MM.1S (cell line): ENCODE results near the gene LANCL2.

ENCODE experiments used
- DNase-seq: peaks from one replicate; pipeline ENCODE4 v3.0.0-alpha.2; 2015
- H2AFZ ChIP-seq: fragments of 300-600 bp; sonication (generic); 2 replicates; pipeline ENCODE4 v1.6.0; 2016; ENCODE audit warnings: antibody characterized with exemption, low read length
- H3F3A ChIP-seq: fragments of 300-600 bp; sonication (generic); 2 replicates; pipeline ENCODE4 v1.6.1; 2016; ENCODE audit warnings: mild to moderate bottlenecking, antibody characterized with exemption, low read length, moderate library complexity, mixed read lengths; ENCODE audit not compliant: insufficient read depth
- H3K27ac ChIP-seq: fragments of 300-600 bp; sonication (generic); 2 replicates; pipeline ENCODE4 v1.5.1; 2016; ENCODE audit warnings: mild to moderate bottlenecking, low read length
- H3K27me3 ChIP-seq: fragments of 300-600 bp; sonication (generic); replicated peaks from 2 replicates; pipeline ENCODE4 v1.6.0; 2016; ENCODE audit warnings: low read length; ENCODE audit not compliant: insufficient read depth
- H3K36me3 ChIP-seq: fragments of 300-600 bp; sonication (generic); replicated peaks from 2 replicates; pipeline ENCODE4 v1.6.1; 2016; ENCODE audit warnings: mild to moderate bottlenecking, low read length, mixed read lengths; ENCODE audit not compliant: insufficient read depth
- H3K4me1 ChIP-seq: fragments of 300-600 bp; sonication (generic); 2 replicates; pipeline ENCODE4 v1.6.1; 2016; ENCODE audit warnings: low read length, mixed read lengths
- H3K4me2 ChIP-seq: fragments of 300-600 bp; sonication (generic); 2 replicates; pipeline ENCODE4 v1.6.0; 2016; ENCODE audit warnings: low read depth, low read length
- H3K4me3 ChIP-seq: fragments of 300-600 bp; sonication (generic); 2 replicates; pipeline ENCODE4 v1.5.1; 2016; ENCODE audit warnings: low read length, mixed read lengths
- H3K79me2 ChIP-seq: fragments of 300-600 bp; sonication (generic); 2 replicates; pipeline ENCODE4 v1.6.1; 2016; ENCODE audit warnings: mixed run types, low read length, mixed read lengths
- H3K9ac ChIP-seq: fragments of 300-600 bp; sonication (generic); 2 replicates; pipeline ENCODE4 v1.6.1; 2016; ENCODE audit warnings: low read length, mixed read lengths
- H3K9me2 ChIP-seq: fragments of 300-600 bp; sonication (generic); replicated peaks from 2 replicates; pipeline ENCODE4 v1.6.1; 2016; ENCODE audit warnings: mild to moderate bottlenecking, low read length, mixed read lengths; ENCODE audit not compliant: insufficient read depth
- H3K9me3 ChIP-seq: fragments of 300-600 bp; sonication (generic); replicated peaks from 2 replicates; pipeline ENCODE4 v1.6.1; 2016; ENCODE audit warnings: mild to moderate bottlenecking, low read length, mixed read lengths; ENCODE audit not compliant: insufficient read depth
- H4K20me1 ChIP-seq: fragments of 300-600 bp; sonication (generic); 2 replicates; pipeline ENCODE4 v1.6.1; 2016; ENCODE audit warnings: mild to moderate bottlenecking, low read length, moderate library complexity, mixed read lengths; ENCODE audit not compliant: insufficient read depth
- CTCF ChIP-seq: fragments of 300-600 bp; sonication (generic); IDR thresholded peaks from 2 replicates; pipeline ENCODE4 v1.5.1; 2016; ENCODE audit warnings: antibody characterized with exemption, low read length, mixed read lengths
- EZH2 ChIP-seq: fragments of 300-600 bp; sonication (generic); optimal IDR thresholded peaks from 2 replicates; pipeline ENCODE3; 2017; ENCODE audit warnings: low read depth, mild to moderate bottlenecking, antibody characterized with exemption, low read length, mixed read lengths
- EZH2phosphoT487 ChIP-seq: fragments of 300-600 bp; sonication (generic); IDR thresholded peaks from 2 replicates; pipeline ENCODE4 v1.6.1; 2018; ENCODE audit warnings: antibody characterized with exemption, low read length

The LANCL2 gene

DNA sequence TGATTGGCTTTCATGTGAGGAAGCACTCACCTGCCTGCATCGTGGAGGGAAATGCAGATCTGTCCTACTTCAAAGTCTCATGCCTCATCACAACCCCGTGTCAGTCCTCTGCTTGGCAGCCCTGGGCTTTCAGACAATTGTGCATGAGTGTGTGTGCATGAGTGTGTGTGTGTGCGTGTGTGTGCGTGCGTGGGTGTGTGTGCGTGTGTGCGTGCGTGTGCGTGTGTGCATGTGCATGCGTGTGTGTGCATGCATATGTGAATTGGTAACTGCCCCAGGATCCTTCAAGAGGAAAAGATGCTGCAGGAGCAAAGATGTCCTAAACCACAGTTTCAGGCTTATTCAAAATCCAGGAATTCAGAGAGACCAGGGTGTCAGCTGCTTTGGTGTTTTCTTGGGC, 71.3 kb downstream of the LANCL2 start:
- 0 out of 2 replicates have a peak, but pooled peaks cover 4% of the 10 kb centered on the region for H3F3A ChIP-seq

GRCh38 chr7:55437375-55437774, 72.2 kb downstream of the LANCL2 start:
- Histone ChIP-seq H3K9me2 (no peaks in the 10 kb centered on the region), H3K4me1 (no peaks in the 10 kb centered on the region), H3K79me2 (no peaks in the 10 kb centered on the region), H3K27ac (no peak overlapping the region), H3K9me3 (no peaks in the 10 kb centered on the region), H3K27me3 (no peaks in the 10 kb centered on the region), H3F3A (0 out of 2 replicates have a peak, but pooled peaks cover 4% of the 10 kb centered on the region), H3K4me2 (no peak overlapping the region), H3K4me3 (no peak overlapping the region), H3K9ac (no peak overlapping the region), H4K20me1 (no peaks in the 10 kb centered on the region), H2AFZ (no peak overlapping the region), H3K36me3 (no peaks in the 10 kb centered on the region)
- no peak for TF ChIP-seq EZH2
- no peak for TF ChIP-seq CTCF
- TF ChIP-seq EZH2phosphoT487, result no peak
- DNase-seq, result no peak

More for the DNA sequence above, 71.3 kb downstream of the LANCL2 start:
- Histone ChIP-seq H4K20me1 (no peaks in the 10 kb centered on the region), H3K27ac (no peak overlapping the region), H2AFZ (no peak overlapping the region), H3K79me2 (no peaks in the 10 kb centered on the region), H3K9ac (no peak overlapping the region), H3K36me3 (no peaks in the 10 kb centered on the region), H3K4me2 (no peak overlapping the region), H3K27me3 (no peaks in the 10 kb centered on the region), H3K4me1 (no peaks in the 10 kb centered on the region), H3K4me3 (no peak overlapping the region), H3K9me2 (no peaks in the 10 kb centered on the region), H3K9me3 (no peaks in the 10 kb centered on the region)
- TF ChIP-seq EZH2phosphoT487 (no peak), EZH2 (no peak), CTCF (no peak)
- DNase-seq, result no peak

GRCh38 chr7:55438085-55438756, 73.1 kb downstream of the LANCL2 start:
- H3K9ac ChIP-seq, result no peak overlapping the region

More at GRCh38 chr7:55438085-55438756, 73.1 kb downstream of the LANCL2 start:
- no peaks in the 10 kb centered on the region for H3K36me3 ChIP-seq
- H3K79me2 ChIP-seq, result no peaks in the 10 kb centered on the region
- no peak overlapping the region for H3K4me3 ChIP-seq
- no peak overlapping the region for H3K4me2 ChIP-seq
- H3K27me3 ChIP-seq, result no peaks in the 10 kb centered on the region
- H4K20me1 ChIP-seq, result no peaks in the 10 kb centered on the region
- H3K27ac ChIP-seq, result no peak overlapping the region
- 0 out of 2 replicates have a peak, but pooled peaks cover 4% of the 10 kb centered on the region for H3F3A ChIP-seq
- no peak for DNase-seq
- H3K9me3 ChIP-seq, result no peaks in the 10 kb centered on the region
- no peak for TF ChIP-seq CTCF
- TF ChIP-seq EZH2, result no peak
- no peak for TF ChIP-seq EZH2phosphoT487
- no peak overlapping the region for H2AFZ ChIP-seq
- no peaks in the 10 kb centered on the region for H3K4me1 ChIP-seq
- H3K9me2 ChIP-seq, result no peaks in the 10 kb centered on the region
